ELF-1 (cell line): ENCODE results near the gene FAM20A.
"Not testable (repeated sequence)": the region's sequence is repeated elsewhere in the genome, so short reads cannot be mapped to it uniquely, and the experiment has no call there.

ENCODE experiments used
- DNase-seq: peaks from one replicate; pipeline ENCODE4 v3.0.0-alpha.2; 2016; ENCODE audit warnings: low read depth, low spot score

FAM20A gene

GRCh38 chr17:68492394-68493054, 108.6 kb downstream of the FAM20A start:
- not testable (repeated sequence) for DNase-seq

- no peak for DNase-seq
Observed at GRCh38 chr17:68491381-68492231, 109.6 kb downstream of the FAM20A start.

DNA sequence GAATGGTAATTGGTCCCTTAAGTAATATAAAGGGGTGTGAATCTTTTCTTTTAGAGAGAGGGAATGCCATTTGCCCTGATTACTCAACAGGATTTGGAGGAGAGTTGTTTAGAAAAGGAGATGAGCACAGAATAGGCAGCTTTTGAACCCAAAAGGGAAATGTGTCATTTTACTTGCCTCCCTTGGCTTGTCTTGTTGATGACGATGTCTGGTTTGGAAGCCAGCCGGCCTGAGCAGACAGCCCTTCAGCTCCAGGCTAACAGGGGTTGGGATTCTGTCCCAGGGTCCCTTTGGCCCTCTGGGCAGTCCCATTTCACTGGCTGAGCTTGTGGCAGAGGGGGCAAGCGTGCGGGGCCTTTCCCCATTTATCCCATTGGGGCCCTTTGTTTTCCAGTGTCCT, 111.2 kb downstream of the FAM20A start:
- peak; percentile 8 for DNase-seq
